Pancreas (tissue), 10 donors: ENCODE measurements around the gene WDR33. TPM values are rescaled to one million over a fixed set of nuclear protein-coding genes. Genes with fewer than 3 reads are reported as not detected.
"Not testable (repeated sequence)": the region's sequence is repeated elsewhere in the genome, so short reads cannot be mapped to it uniquely, and the experiment has no call there.

Experiments
- ATAC-seq, 4 donors: fragments of 200-7000 bp; cut with Tn5 transposase; one replicate each; pipeline versions ENCODE4 v1.8.0 to v1.9.1; 2020; ENCODE audit warnings: mild to moderate bottlenecking in 4 of 4, moderate library complexity in 4 of 4
- DNase-seq, 6 donors: peaks; one replicate each; pipeline ENCODE4 v3.0.0-alpha.2; 2020
- FAIRE-seq: peaks from 2 replicates; lab custom pipeline; 2012; peaks lifted over from hg19 to GRCh38; lab: Jason Lieb, UNC
- H3K27ac ChIP-seq, 4 donors: fragments of 200-600 bp; sonication (generic); 1 replicate in 3 of 4; 2 replicates in 1 of 4; pipeline versions ENCODE4 v1.5.0 to v1.8.0; 2020
- H3K27me3 ChIP-seq, 4 donors: fragments of 200-600 bp; one replicate each; pipeline ENCODE4 v1.8.0; 2021
- H3K36me3 ChIP-seq, 3 donors: fragments of 200-600 bp; sonication (generic) in 1 of 3; one replicate each; pipeline versions ENCODE4 v1.5.0 to v1.8.0; 2020 to 2021
- H3K4me1 ChIP-seq, 3 donors: fragments of 200-600 bp; one replicate each; pipeline ENCODE4 v1.8.0; 2021
- H3K4me3 ChIP-seq, 4 donors: fragments of 200-600 bp; sonication (generic) in 2 of 4; one replicate each; pipeline versions ENCODE4 v1.5.0 to v1.8.0; 2020 to 2021
- H3K9me3 ChIP-seq, 4 donors: fragments of 200-600 bp; one replicate each; pipeline ENCODE4 v1.8.0; 2021
- WGBS, 2 donors: extraction: QIAGEN DNeasy Blood & Tissue Kit; methylation state at CpG; one replicate each; pipeline ENCODE4 v1.1.7; 2013; 5-methylcytosine and 5-hydroxymethylcytosine counted together
- intact Hi-C, 3 donors: fragments of 100-400 bp; cut with DNase I; formaldehyde crosslinking; loops; one replicate each; pipeline versions ENCODE4 v1.11.1 to v1.14.2; 2022
- polyA plus RNA-seq, 2 donors: library from polyadenylated mRNA; stranded (reverse); fragments of 200-250 nt; gene quantifications; one replicate each; pipeline ENCODE4 v1.2.3, GENCODE V29; 2013
- total RNA-seq, 6 donors: library from RNA; stranded (reverse); fragmentation: NEBNext Ultra II Directional in 4 of 6; extraction: Animal tissue kit (Norgen Biotek cat#: 25700) in 4 of 6; gene quantifications; one replicate each; pipeline versions ENCODE4 v1.2.1 to v1.2.4, GENCODE V29; 2021 to 2023
- TF ChIP-seq, protein P1 (sequence below), 4 donors: fragments of 200-600 bp; sonication (generic) in 3 of 4; IDR thresholded peaks; one replicate each; pipeline versions ENCODE4 v1.5.0 to v1.8.0; 2021; ENCODE audit warnings: antibody characterized with exemption in 4 of 4
- donor health status: healthy with polysubstance abuse.
- donor health status: DM: no; HTN: no; CAD: no; lungs with moderate emphysema.
- donor health status: DM: no; HTN: no; CAD: no.
- donor health status: control.
- donor health status: control.
- donor health status: Bipolar disorder and iron deficiency.
- donor health status: DM: yes; HTN: yes; CAD: no.
- donor health status: DM: no; HTN: no; CAD: no.
- donor health status: DM: no; HTN: no; CAD: no.
- donor health status: DM: yes; HTN: yes; CAD: no.

The WDR33 gene
- total and polyA plus RNA-seq, 8 donors = 8.9 to 29.6 (median 17.7) TPM

DNA sequence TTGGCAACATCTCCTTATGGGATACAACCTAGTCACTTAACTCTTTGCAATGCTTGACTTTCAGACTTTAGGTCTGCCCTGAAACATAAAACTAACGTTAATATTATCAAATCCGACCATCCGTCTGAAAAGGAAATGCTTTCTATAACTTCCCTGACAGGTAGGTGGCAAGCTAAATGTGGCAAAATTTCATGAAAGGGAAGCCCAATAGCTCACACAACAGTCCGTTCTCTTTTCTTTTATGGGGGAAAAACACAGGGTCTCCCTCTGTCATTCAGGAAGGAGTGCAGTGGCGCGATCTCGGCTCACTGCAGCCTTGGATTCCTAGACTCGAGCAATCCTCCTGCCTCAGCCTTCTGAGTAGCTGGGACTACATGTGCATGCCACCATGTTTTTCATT is 56.8 kb downstream of the WDR33 start:
- intact Hi-C loops = no loop called here
- H3K27me3 ChIP-seq = no peaks in the 10 kb centered on the region
- 92 to 97% methylated on average over 8 of the region's 8 CpGs for WGBS, 2 donors
- TF ChIP-seq, protein P1, sequence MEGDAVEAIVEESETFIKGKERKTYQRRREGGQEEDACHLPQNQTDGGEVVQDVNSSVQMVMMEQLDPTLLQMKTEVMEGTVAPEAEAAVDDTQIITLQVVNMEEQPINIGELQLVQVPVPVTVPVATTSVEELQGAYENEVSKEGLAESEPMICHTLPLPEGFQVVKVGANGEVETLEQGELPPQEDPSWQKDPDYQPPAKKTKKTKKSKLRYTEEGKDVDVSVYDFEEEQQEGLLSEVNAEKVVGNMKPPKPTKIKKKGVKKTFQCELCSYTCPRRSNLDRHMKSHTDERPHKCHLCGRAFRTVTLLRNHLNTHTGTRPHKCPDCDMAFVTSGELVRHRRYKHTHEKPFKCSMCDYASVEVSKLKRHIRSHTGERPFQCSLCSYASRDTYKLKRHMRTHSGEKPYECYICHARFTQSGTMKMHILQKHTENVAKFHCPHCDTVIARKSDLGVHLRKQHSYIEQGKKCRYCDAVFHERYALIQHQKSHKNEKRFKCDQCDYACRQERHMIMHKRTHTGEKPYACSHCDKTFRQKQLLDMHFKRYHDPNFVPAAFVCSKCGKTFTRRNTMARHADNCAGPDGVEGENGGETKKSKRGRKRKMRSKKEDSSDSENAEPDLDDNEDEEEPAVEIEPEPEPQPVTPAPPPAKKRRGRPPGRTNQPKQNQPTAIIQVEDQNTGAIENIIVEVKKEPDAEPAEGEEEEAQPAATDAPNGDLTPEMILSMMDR (IDR thresholded peaks at IDR 0.05) = no peak
- H3K36me3 ChIP-seq = no peaks in the 10 kb centered on the region
- H3K4me3 ChIP-seq = no peak overlapping the region
- H3K27ac ChIP-seq = no peak overlapping the region
- FAIRE-seq (no peak), ATAC-seq (no peak), DNase-seq (no peak)
- H3K9me3 ChIP-seq = no peaks in the 10 kb centered on the region
- no peaks in the 10 kb centered on the region for H3K4me1 ChIP-seq

DNA sequence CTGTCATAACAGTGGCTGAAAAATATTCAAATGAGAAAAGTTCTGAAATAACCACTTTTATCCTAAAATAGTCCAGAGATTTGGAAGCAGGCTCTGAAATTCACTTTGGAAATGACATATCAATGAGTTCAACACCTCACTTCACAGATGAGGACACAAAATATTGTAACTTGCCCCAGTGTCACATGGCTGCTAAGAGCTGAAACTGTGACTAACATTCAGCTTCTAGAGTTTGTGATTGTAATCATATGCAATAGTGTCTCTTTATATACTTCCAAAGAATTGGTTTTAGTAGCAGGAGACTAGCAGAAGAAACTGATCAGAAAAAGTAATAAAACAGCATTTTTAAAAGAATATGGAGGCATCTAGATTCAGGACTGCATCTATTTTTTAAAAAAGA is 57.6 kb downstream of the WDR33 start:
- H3K27ac ChIP-seq = no peak overlapping the region
- TF ChIP-seq, protein P1 (IDR thresholded peaks at IDR 0.05) = no peak
- no peaks in the 10 kb centered on the region for H3K36me3 ChIP-seq
- H3K27me3 ChIP-seq = no peaks in the 10 kb centered on the region
- no peaks in the 10 kb centered on the region for H3K9me3 ChIP-seq
- ATAC-seq = no peak
- no peaks in the 10 kb centered on the region for H3K4me1 ChIP-seq
- intact Hi-C loops = no loop called here
- H3K4me3 ChIP-seq = no peak overlapping the region
- DNase-seq = no peak
- no peak for FAIRE-seq

DNA sequence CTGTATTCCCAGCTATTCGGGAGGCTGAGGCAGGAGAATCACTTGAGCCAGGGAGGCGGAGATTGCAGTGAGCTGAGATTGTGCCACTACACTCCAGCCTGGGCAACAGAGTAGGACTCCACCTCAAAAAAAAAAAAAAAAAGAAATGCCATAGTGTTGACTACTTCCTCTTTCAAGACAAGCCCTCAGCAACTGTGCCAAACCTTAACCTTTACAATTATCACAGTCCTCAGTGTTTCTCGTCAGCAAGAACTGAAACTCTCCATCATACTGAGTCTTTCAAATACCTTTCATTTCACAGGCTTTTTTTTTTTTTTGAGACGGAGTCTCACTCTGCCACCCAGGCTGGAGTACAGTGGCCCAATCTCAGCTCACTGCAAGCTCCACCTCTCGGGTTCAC is 61.4 kb downstream of the WDR33 start:
- FAIRE-seq, DNase-seq, H3K27me3 ChIP-seq, H3K27ac ChIP-seq, H3K36me3 ChIP-seq, H3K4me3 ChIP-seq, H3K9me3 ChIP-seq, H3K4me1 ChIP-seq, intact Hi-C loops: not testable (repeated sequence)
- 90 to 92% methylated on average over 5 of the region's 5 CpGs for WGBS, 2 donors
- ATAC-seq = peak in 1 of 4 donors; percentile 52

DNA sequence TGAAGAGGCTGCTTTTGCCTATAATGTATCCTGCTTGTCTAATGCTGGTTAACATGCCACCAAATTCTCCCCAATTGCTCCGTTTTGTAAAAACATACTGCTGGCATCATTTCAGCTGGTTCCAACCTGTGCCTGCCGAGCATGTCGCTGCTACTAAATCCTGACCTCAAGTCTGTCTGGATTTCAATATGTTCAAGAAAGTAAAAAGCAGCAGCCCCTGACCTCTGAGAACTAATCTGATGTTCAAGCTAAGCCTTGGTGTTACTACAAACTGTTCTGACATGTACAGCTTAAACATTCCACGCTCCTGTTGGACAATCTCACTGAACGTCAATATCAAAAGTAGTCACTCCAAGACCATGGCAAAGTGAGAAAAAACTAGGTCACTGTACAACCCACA is 63.4 kb downstream of the WDR33 start:
- DNase-seq (no peak), ATAC-seq (no peak), FAIRE-seq (no peak)
- H3K27ac ChIP-seq = no peak overlapping the region
- TF ChIP-seq, protein P1 (IDR thresholded peaks at IDR 0.05) = no peak
- no peaks in the 10 kb centered on the region for H3K4me1 ChIP-seq
- no peak overlapping the region for H3K4me3 ChIP-seq
- intact Hi-C loops = no loop called here
- no peaks in the 10 kb centered on the region for H3K27me3 ChIP-seq
- WGBS, 2 donors = 95 to 96% methylated on average over 5 of the region's 5 CpGs
- H3K9me3 ChIP-seq = no peaks in the 10 kb centered on the region
- peaks cover 0 to 10% (median 0%) of the 10 kb centered on the region in 3 donors for H3K36me3 ChIP-seq

DNA sequence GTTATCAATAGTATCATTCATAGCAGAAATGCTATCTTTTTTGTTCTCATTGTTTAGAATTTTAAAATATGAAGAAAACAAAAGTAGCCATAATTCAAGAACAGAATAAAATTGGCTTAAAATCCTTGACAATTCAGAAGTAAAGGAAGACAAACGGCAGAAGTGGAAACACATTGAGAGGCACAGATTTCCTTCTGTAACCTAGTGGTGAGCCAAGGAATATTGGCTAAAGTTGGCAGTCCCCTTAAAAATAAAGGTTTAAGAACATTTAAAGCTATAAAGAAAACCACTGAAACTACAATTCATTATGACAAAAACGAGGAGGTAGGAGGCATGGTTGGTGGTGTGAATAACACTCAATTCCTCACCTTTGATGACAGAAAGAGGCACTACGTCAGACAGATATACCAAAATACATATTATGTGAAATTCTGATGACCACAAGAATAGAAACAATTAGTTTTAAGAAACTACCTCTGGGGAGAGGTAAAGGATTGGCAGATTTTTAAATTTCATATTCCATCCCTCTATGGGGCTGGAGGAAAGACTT is 67.4 kb downstream of the WDR33 start:
- Histone ChIP-seq H3K27me3 (no peaks in the 10 kb centered on the region), H3K9me3 (no peaks in the 10 kb centered on the region), H3K4me3 (no peak overlapping the region), H3K36me3 (peaks cover 0 to 10% (median 0%) of the 10 kb centered on the region in 3 donors), H3K27ac (no peak overlapping the region), H3K4me1 (peaks cover 0 to 5% (median 0%) of the 10 kb centered on the region in 3 donors)
- 83% methylated on average over 3 of the region's 3 CpGs for WGBS, 2 donors
- no peak for FAIRE-seq
- TF ChIP-seq, protein P1 (IDR thresholded peaks at IDR 0.05) = no peak
- no peak for DNase-seq
- intact Hi-C loops = no loop called here
- ATAC-seq = no peak
